HPDE6-E6E7 (cell line): ENCODE measurements around the gene AFAP1.

Experiments used
- DNase-seq: peaks from one replicate; pipeline ENCODE4 v3.0.0; 2011; ENCODE audit warnings: missing footprints; ENCODE audit errors: extremely low spot score

The AFAP1 gene

GRCh38 chr4:7737752-7738457 is 201.8 kb downstream of the AFAP1 start:
- no peak for DNase-seq

DNA sequence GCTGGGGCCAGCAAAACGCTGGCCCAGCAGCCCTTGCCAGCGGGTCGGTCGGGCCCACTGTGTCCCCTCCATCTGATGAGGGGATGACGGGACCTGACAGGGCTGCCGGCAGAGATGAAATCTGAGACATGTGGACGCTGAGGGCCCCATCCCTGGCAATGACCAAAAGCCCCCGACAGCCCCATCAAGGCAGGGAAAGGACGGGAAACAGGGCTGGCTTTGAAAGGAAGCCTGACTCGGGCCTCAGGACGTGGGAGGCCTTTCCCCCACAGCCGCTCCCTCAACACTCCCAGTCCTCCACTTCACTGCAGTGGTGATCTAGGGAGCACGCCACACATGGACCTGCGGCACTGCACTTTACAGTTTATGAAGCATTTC is 202.4 kb downstream of the AFAP1 start:
- no peak for DNase-seq

DNA sequence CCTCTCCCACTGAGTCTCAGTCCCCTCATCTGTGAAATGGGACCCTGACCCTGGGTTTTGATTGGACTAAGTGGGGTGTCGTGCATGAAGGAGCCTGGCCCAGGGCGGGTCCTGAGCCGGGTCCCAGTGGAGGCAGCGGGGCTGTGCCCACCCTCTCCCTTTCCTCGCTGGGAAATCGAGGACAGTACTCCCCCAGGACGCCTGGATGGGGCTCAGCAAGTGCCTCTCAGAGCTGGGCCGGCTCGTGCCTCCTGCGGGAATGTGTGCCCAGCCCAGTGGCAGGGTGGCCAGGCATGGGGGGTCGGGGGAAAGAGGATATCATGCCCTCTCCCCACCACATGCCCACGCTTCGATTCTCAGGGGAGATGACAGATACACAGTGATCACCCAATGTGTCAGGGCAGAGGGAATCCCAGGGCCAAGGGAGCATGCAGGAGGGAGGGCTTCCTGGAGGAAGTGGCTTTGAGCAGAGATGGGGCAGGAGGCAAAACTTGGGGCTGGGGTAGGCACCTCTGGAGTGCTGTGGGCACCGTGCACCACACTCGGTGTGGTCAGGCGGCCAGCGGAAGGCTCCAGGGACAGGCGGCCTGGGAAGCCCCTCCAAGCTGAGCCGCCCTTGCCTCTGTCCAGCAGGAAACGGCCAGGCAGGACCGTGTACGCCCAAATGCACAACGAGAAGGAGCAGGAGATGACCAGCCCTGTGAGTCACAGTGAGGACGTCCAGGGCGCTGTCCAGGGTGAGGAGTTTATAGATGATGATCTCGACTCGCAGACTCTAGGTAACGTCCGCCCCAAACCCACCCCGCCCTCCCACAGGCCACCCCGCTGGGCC is 203.0 kb downstream of the AFAP1 start:
- no peak for DNase-seq

GRCh38 chr4:7735961-7736360 is 203.7 kb downstream of the AFAP1 start:
- no peak for DNase-seq

DNA sequence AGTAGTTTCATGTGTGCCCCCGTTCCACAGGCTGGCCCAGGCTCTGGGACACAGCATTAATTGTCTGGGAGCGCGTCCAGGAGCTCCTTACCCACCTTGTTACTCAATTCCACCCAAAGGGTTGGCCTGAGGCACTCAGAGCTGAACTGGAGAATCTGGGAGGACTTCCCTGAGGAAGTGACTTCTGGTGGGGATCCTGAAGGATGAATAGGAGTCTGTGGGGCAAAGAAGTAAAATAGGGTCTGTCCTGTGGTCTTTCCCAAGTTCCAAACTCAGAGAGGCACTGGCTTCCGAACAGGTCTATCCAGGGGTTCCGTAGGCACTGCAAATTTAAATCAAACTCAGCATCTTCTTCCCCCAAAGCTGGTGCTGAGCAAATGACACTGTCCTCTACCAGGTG is 204.3 kb downstream of the AFAP1 start:
- DNase-seq, result no peak

GRCh38 chr4:7734651-7735260 is 204.9 kb downstream of the AFAP1 start:
- no peak for DNase-seq

- no peak for DNase-seq
Measured at GRCh38 chr4:7733801-7734650, 205.6 kb downstream of the AFAP1 start.

GRCh38 chr4:7733201-7733600 is 206.5 kb downstream of the AFAP1 start:
- no peak for DNase-seq

GRCh38 chr4:7732263-7732662 is 207.4 kb downstream of the AFAP1 start:
- no peak for DNase-seq

- DNase-seq, result no peak
Measured at GRCh38 chr4:7731437-7731836, 208.2 kb downstream of the AFAP1 start.

DNA sequence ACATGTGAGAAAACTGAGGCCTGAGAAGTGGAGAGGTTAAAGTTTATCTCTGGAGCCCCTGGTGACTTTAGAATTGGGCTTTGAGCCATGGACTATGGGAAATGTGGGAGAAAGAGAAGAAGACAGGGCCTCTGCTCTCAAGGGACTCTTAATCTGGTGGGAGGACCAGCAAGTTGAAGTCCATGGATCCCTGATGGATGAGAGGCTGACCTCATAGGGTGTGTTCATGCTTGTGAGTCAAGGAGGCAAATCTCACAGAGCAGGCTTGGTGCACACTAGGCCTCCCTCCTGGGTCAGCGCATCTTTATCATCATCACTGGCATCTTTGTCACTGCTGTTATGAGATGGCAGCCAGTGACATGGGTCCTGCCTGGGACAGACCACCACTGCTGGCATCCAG is 211.9 kb downstream of the AFAP1 start:
- DNase-seq, result no peak

- no peak for DNase-seq
Measured at GRCh38 chr4:7726665-7727413, 212.8 kb downstream of the AFAP1 start.

DNA sequence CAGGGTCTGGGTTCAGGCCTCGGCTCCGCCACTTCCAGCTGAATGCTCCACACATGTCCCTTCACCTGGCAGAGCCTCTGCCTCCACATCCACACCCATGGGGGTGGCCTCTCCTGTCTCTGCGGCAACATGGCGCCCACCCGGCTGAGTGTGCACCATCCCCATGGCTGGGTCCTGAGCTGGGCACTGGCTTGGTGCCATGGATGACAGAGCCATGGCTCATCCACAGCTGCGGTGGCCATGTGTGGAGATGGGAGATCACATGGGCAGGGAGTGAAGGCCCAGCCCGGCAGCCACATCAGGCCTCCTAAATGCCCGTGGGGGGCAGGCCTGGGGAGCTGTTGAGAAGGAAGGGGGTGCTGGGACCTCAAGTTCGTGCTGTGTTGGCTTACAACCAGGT is 213.7 kb downstream of the AFAP1 start:
- DNase-seq, result peak; percentile 40

DNA sequence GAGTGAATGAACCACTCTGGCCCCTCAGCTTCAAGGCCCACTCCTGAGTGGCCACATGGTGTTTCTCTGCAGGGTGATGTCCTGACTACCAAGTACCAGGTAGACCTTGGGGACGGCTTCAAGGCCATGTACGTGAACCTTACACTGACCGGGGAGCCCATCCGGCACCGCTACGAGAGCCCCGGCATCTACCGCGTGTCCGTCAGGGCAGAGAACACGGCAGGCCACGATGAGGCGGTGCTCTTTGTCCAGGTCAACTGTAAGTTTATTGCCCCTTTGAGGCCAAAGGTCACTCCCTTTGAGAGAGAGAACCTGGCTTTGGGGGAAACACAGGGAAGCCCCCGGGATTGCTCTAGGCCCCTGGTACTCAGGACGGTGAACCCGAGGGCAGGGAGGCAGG is 216.0 kb downstream of the AFAP1 start:
- no peak for DNase-seq

- no peak for DNase-seq
Measured at GRCh38 chr4:7722766-7723387, 216.8 kb downstream of the AFAP1 start.

DNA sequence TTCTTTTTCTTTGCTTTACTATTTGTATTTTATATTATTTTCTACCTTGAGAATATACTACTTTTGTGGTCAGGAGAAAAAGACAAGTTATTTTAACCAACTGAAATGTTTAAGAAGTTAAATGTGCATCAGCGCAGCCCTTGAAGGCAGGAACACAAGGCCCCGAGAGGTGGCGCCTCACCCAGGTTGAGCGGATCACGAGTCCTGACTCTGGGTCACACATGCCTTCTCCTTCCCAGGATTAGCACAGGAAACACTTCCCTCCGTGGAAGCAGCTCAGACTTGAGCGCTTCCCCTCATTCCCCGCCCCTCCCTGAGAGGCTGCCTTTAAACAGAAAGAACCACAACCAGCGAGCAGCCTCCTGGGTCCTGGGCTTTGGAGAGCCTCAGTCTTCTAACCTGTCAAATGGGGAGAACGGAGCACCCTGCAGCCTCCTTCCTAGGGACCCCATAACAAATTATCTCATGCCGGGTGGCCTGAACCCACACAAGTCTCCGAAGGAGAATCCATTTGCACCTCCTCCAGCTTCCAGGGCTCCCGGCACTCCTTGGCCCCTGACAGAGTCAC is 217.6 kb downstream of the AFAP1 start:
- DNase-seq, result no peak

DNA sequence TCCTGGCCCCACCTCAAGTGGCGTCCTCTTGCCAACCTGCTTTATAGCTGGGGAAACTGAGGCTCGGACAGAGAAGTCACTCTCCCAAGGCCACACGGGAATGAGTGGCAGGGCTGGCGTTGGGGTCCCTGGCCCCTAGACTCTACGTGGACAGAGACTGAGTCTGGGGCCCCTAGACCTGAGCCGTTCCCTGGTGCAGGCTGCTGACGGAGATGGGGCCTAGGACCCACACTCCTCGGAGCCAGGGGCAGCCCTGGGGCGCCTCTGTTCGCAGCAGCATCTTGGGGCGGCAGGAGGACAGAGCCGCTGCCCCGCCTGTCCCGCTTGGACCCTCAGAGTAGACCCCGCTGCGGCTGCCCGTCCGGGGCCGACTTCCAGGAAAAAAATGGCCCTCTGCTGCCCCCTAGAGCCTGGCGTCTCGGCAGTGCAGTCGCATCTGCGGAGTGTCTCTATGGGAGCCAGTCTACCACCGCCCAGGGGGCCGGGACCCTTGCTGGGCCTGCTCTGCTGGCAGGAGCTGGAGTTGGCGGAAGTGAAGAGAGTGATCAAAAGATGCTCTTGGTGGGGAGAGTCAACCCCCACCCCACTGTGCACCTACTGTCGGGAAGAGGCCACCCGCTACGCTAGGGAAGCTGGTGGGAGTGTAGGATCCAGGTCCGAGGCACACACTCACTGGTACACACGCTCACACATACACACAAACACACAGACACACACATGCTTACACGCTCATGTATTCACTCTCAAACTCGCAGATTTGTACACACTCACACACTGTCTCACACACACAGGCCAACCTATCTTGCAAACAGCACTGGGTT is 220.1 kb downstream of the AFAP1 start:
- peak; percentile 73 for DNase-seq

DNA sequence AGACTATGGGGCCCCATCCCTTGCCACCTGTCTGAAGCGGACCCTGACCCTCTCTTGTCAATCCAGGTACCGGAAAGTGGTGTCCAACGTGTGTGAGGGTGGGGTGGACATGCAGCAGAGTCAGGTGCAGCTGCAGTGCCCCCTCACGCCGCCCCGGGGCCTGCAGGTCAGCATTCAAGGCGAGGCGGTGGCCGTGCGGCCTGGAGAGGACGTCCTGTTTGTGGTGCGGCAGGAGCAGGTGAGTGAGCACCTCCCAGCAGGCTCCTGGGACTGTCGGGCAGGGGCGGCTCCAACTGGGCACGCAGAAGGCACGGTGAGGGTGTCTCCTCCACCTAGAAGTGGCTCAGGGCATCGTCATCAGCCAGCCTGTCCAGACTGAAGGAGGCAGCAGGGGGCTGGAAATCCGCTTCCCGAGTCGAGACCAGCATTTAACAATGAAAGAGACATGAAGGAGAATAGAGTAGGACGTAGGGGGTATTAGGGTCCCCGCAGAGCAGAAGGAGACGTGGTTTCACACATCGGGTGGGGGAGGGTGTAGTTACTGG is 221.6 kb downstream of the AFAP1 start:
- DNase-seq, result no peak

- DNase-seq, result no peak
Measured at GRCh38 chr4:7717161-7717560, 222.5 kb downstream of the AFAP1 start.
